MG63 (cell line): Measurements from ENCODE around the gene AURKA. TPM values are rescaled to one million over a fixed set of nuclear protein-coding genes. Genes with fewer than 3 reads are reported as not detected.
A peak's percentile ranks its signal among the peaks of the same experiment; 100 is the strongest.
"Not testable (repeated sequence)": the region's sequence is repeated elsewhere in the genome, so short reads cannot be mapped to it uniquely, and the experiment has no call there.

Experiments used
- DNase-seq: peaks from one replicate; pipeline ENCODE4 v3.0.0-alpha.2; 2020
- H3K27me3 ChIP-seq: fragments of 250-450 bp; sonication (Bioruptor Pico); 2 replicates; pipeline ENCODE4 v1.5.1; 2020; ENCODE audit warnings: mild to moderate bottlenecking, moderate library complexity
- H3K36me3 ChIP-seq: fragments of 250-450 bp; sonication (Bioruptor Pico); 2 replicates; pipeline ENCODE4 v1.5.1; 2020; ENCODE audit warnings: mild to moderate bottlenecking, moderate library complexity
- H3K4me3 ChIP-seq: fragments of 250-450 bp; sonication (Bioruptor Pico); 2 replicates; pipeline ENCODE4 v1.5.1; 2020; ENCODE audit warnings: mild to moderate bottlenecking, moderate library complexity
- H3K9me3 ChIP-seq: fragments of 250-450 bp; sonication (Bioruptor Pico); 2 replicates; pipeline ENCODE4 v1.5.1; 2020; ENCODE audit warnings: mild to moderate bottlenecking, moderate library complexity
- total RNA-seq: library from RNA; depleted of rRNA; stranded (reverse); fragments of >200 nt; shearing (Covaris generic); gene quantifications from 2 replicates; pipeline ENCODE4 v1.2.3, GENCODE V29; 2014; ENCODE audit warnings: low replicate concordance

AURKA gene
- total RNA-seq, 1 experiment from 2014 or later = 86.4 TPM

DNA sequence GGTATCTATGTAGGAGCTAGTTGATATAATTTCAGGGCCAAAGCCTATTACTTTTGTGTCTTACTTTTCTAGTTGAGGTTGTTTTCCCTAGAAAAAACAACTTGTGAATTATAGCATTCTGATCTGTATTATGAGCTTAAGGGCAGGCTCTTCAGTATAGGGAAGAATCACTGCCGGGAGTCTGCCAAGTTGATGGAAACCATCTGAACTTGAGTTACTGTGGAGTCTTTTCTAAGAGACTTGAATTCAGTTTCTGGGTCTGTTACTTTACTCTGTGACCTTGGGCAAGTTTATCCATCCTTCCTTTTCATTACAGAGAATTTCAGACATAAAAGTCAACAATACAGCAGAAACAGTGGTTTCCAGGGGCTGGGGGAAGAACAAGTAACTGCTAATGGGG lies 17.9 kb upstream of the AURKA start:
- H3K36me3 ChIP-seq = peaks cover 48% of the 10 kb centered on the region
- DNase-seq = no peak
- H3K27me3 ChIP-seq = no peaks in the 10 kb centered on the region
- no peaks in the 10 kb centered on the region for H3K9me3 ChIP-seq
- H3K4me3 ChIP-seq = no peak overlapping the region

DNA sequence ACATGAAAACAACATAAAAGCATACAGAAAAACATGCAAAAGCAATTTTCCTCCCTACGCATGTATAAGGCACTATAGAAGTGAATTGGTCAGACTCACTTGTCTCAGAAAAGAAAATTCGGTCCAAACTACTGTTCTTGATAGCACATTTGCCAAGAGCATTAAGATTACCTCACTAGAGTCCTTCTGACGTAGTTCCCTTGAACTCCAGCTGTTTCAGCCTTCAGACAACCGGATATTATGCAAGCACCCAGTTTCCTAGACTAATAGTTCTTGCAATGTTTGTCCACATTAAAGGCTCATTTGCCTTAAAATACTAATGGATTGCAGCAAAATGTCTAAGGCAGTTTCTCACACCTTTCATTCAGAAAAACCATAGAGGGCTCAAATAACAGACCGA lies 17.5 kb upstream of the AURKA start:
- Histone ChIP-seq H3K36me3 (peaks cover 51% of the 10 kb centered on the region), H3K4me3 (no peak overlapping the region), H3K27me3 (no peaks in the 10 kb centered on the region), H3K9me3 (no peaks in the 10 kb centered on the region)
- DNase-seq = no peak

DNA sequence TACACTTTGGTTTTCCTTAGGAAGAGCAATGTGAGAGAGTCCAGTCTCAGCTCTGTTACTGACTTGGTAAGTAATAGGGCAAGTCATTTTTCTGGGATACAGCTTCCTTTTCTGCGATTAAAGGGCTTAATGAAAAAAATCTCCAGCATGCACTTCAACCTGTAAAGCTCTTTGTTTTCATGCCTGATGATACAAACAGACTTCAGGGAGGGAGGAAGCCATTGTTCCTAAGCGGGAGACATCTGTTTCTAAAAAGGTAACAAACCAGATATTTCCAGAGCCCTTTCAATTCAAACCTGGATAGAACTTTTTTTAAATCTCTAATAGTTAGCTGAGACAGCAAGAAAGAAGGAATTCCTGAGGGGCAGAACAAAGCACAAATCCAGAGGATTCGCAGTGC lies 14.9 kb upstream of the AURKA start:
- Histone ChIP-seq H3K9me3 (no peaks in the 10 kb centered on the region), H3K36me3 (peaks cover 71% of the 10 kb centered on the region), H3K4me3 (no peak overlapping the region), H3K27me3 (no peaks in the 10 kb centered on the region)
- no peak for DNase-seq

DNA sequence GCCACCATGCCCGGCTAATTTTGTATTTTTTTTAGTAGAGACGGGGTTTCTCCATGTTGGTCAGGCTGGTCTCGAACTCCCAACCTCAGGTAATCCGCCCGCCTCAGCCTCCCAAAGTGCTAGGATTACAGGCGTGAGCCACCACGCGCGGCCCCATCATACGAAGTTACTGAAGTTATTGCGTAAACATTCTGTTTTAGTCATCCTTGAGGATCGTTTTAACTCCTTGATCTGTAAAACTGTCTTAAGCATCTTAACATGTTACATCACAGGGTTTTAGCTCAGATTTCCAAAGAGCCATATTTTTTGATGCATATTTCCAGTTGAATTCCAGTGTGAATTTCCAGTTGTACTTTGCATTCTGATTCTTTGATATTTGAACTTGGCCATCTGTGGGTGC lies 13.3 kb upstream of the AURKA start:
- not testable (repeated sequence) for H3K27me3 ChIP-seq

DNA sequence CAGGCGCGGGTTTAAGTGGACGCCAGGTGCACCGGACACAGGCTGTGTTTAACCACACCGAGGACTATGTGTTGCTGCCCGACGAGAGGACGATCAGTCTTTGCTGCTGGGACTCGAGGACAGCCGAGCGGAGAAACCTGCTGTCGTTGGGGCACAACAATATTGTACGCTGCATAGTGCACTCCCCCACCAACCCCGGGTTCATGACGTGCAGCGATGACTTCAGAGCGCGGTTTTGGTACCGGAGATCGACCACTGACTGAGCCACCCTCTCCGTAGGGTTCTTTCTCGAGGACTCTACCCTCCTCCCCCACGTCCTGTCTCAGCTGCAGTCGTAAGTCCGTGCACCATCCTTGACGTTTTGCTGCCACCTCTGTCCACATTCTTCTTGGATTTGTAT lies 11.4 kb upstream of the AURKA start:
- H3K4me3 ChIP-seq = no peak overlapping the region
- no peak for DNase-seq
- peaks cover 93% of the 10 kb centered on the region for H3K36me3 ChIP-seq
- H3K27me3 ChIP-seq = no peaks in the 10 kb centered on the region
- H3K9me3 ChIP-seq = no peaks in the 10 kb centered on the region

More for the DNA sequence above, 13.3 kb upstream of the AURKA start:
- not testable (repeated sequence) for H3K9me3 ChIP-seq, H3K4me3 ChIP-seq, DNase-seq
- peaks cover 86% of the 10 kb centered on the region for H3K36me3 ChIP-seq

DNA sequence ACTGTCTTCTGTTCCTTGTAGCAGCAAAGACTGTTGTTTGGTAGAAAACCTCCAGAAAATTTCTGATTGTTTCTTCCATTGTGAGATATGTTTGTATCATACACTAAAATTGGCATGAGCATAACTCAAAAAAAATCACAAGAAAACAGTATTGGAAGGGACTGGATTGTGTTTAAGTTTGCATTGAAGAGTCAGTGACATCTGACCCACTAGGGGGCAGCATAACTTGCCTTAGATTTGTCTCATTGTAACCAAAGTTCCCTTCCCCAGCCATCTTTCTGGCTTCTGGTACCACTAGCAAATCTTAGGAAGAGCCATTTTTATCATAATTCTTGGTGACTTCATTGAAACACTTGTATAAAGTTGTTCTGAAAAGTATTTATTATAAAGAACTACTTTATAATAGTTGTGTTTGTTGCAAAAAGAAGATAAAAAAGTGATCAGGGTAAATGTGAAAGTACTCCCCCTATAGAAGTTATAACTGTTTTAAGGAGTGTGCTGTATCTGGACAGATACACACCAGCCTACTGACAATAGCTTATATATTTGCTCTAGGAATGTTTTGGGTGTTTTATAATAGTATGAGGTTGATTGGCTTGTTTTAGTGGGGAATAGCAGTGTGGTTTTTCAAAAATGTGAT lies 8.1 kb upstream of the AURKA start:
- peak; percentile 38 for DNase-seq
- H3K4me3 ChIP-seq = no peak overlapping the region
- no peaks in the 10 kb centered on the region for H3K9me3 ChIP-seq
- H3K27me3 ChIP-seq = no peaks in the 10 kb centered on the region
- H3K36me3 ChIP-seq = peaks cover 95% of the 10 kb centered on the region

DNA sequence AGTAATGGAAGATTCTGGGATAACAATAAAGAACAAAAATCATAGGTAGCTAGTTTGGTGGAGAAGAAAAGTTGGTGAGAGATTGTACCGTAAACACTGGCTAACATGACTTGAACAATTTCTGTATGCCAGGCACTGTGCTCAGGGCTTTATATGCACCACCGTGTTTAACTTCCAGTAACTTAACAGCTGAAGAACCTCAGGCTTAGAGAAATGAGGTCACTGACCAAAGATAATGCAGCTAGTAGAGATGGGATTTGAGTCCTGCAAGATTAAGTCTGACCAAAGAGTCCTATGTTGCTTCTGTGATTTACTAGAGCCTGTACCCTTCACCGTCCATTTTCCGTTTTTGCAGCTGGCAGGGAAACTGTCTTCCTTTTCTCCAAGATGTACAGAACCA lies 3.2 kb upstream of the AURKA start:
- no peak for DNase-seq
- Histone ChIP-seq H3K36me3 (peaks cover 81% of the 10 kb centered on the region), H3K27me3 (no peaks in the 10 kb centered on the region), H3K4me3 (no peak overlapping the region), H3K9me3 (no peaks in the 10 kb centered on the region)

GRCh38 chr20:56393653-56394052 lies 1.6 kb upstream of the AURKA start:
- Histone ChIP-seq H3K36me3 (peaks cover 82% of the 10 kb centered on the region), H3K27me3 (no peaks in the 10 kb centered on the region), H3K9me3 (no peaks in the 10 kb centered on the region), H3K4me3 (peak overlapping the region; percentile 78)
- DNase-seq = no peak

DNA sequence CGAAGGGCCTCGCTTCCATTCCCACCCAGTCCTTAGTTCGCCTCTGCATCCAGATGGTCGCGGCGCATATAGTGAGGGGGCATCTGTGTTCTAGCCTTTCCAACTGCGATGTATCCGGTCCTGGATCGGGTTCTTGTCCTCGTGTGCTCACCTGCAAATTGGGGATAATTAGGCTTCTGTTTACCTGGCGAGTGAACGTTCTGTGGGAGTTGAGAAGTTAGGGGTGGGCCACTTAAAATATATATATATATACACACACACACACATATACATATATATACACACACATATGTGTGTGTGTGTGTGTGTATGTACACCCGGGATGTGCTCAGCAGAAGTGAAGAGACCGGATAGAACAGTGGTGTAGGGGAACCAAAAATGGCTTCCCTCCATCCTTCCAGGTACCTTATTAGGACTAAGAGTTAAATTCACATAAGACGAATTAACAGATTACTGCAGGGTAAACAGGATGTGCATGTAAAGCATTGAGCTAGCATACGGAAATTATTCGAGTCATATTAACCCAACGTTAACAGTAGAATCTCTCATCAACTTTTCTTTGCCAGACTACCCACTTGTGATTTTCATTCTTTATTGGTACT lies 967 bp upstream of the AURKA start:
- H3K4me3 ChIP-seq = peak overlapping the region; percentile 78
- H3K36me3 ChIP-seq = peaks cover 82% of the 10 kb centered on the region
- no peaks in the 10 kb centered on the region for H3K9me3 ChIP-seq
- no peak for DNase-seq
- H3K27me3 ChIP-seq = no peaks in the 10 kb centered on the region

GRCh38 chr20:56391596-56392131 lies 351 bp downstream of the AURKA start:
- H3K4me3 ChIP-seq = peak overlapping the region; percentile 78
- no peaks in the 10 kb centered on the region for H3K9me3 ChIP-seq
- peak; percentile 1 for DNase-seq
- H3K36me3 ChIP-seq = peaks cover 80% of the 10 kb centered on the region
- no peaks in the 10 kb centered on the region for H3K27me3 ChIP-seq

- peaks cover 80% of the 10 kb centered on the region for H3K36me3 ChIP-seq
- H3K9me3 ChIP-seq = no peaks in the 10 kb centered on the region
- DNase-seq = no peak
- H3K4me3 ChIP-seq = peak overlapping the region; percentile 78
- H3K27me3 ChIP-seq = no peaks in the 10 kb centered on the region
Measured at GRCh38 chr20:56391037-56391436, 978 bp downstream of the AURKA start.

DNA sequence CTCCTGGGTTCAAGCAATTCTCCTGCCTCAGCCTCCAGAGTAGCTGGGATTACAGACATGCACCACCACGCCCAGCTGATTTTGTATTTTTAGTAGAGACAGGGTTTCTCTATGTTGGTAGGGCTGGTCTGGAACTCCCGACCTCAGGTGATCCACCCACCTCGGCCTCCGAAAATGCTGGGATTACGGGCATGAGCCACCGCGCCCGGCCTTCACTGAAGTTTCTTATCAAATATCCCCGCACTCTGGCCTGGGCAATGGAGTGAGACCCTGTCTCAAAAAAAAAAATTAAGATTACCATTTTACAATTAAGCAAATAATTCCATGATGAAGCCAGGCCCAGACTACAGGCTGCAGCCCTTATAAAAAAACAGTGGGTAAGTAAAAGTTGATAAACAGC lies 1.6 kb downstream of the AURKA start:
- H3K9me3 ChIP-seq, DNase-seq, H3K27me3 ChIP-seq: not testable (repeated sequence)
- H3K36me3 ChIP-seq = peaks cover 80% of the 10 kb centered on the region
- peak overlapping the region; percentile 78 for H3K4me3 ChIP-seq

- Histone ChIP-seq H3K4me3 (no peak overlapping the region; the same call in 1 of the 2 replicates), H3K36me3 (peaks cover 80% of the 10 kb centered on the region), H3K9me3 (no peaks in the 10 kb centered on the region), H3K27me3 (no peaks in the 10 kb centered on the region)
- DNase-seq = no peak
Measured at GRCh38 chr20:56389807-56390206, 2.2 kb downstream of the AURKA start.

- Histone ChIP-seq H3K9me3 (no peaks in the 10 kb centered on the region), H3K36me3 (peaks cover 80% of the 10 kb centered on the region), H3K4me3 (no peak overlapping the region), H3K27me3 (no peaks in the 10 kb centered on the region)
- no peak for DNase-seq
Measured at GRCh38 chr20:56388882-56389281, 3.1 kb downstream of the AURKA start.

DNA sequence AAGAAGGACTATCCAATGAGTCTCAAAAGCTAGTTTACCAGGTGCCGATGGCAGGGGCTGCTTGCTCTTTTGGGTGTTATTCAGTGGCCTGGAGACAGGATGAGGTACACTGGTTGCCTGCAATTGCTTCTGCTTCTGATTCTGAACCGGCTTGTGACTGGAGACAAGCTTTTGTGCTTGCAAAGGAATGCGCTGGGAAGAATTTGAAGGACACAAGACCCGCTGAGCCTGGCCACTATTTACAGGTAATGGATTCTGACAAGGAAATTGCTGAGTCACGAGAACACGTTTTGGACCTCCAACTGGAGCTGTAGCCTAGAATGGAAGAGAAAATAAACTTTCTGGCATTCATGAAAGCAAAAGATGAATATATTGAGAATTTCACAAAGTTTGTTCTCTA lies 5.8 kb downstream of the AURKA start:
- peaks cover 96% of the 10 kb centered on the region for H3K36me3 ChIP-seq
- no peaks in the 10 kb centered on the region for H3K27me3 ChIP-seq

GRCh38 chr20:56385130-56385529 lies 6.9 kb downstream of the AURKA start:
- no peak overlapping the region for H3K4me3 ChIP-seq
- H3K27me3 ChIP-seq = no peaks in the 10 kb centered on the region
- peaks cover 96% of the 10 kb centered on the region for H3K36me3 ChIP-seq
- H3K9me3 ChIP-seq = no peaks in the 10 kb centered on the region
- no peak for DNase-seq

More for the DNA sequence above, 5.8 kb downstream of the AURKA start:
- Histone ChIP-seq H3K9me3 (no peaks in the 10 kb centered on the region), H3K4me3 (no peak overlapping the region)
- DNase-seq = no peak

- H3K4me3 ChIP-seq = no peak overlapping the region
- no peaks in the 10 kb centered on the region for H3K9me3 ChIP-seq
- DNase-seq = no peak
- H3K36me3 ChIP-seq = peaks cover 91% of the 10 kb centered on the region
- no peaks in the 10 kb centered on the region for H3K27me3 ChIP-seq
Measured at GRCh38 chr20:56383334-56383733, 8.7 kb downstream of the AURKA start.

DNA sequence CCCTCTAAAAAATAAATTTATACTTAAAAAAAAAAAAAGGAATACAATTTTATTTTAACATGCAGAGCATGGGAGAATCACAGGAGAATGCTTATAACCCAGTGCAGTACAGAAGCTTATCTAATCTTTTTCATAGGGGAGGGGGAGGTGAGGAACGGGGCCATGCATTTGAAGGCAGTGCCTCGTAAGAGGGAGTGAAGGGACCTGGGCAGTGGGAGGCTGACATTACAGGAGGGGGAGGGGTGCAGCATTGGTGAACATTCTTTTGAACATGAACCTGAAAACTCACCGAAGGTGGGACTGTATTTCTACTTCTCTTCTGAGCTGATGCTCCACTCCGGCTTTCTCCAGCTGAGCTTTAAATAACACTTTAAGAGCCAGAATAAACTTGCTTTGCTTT lies 9.3 kb downstream of the AURKA start:
- no peak for DNase-seq
- H3K36me3 ChIP-seq = peaks cover 92% of the 10 kb centered on the region
- H3K27me3 ChIP-seq = no peaks in the 10 kb centered on the region
- no peak overlapping the region for H3K4me3 ChIP-seq
- H3K9me3 ChIP-seq = no peaks in the 10 kb centered on the region
